ENCODE results near the gene ZNF215. TPM values are rescaled to one million over a fixed set of nuclear protein-coding genes. Genes with fewer than 3 reads are reported as not detected.
"Not testable (repeated sequence)": the region's sequence is repeated elsewhere in the genome, so short reads cannot be mapped to it uniquely, and the experiment has no call there.

ZNF215 gene
- total RNA-seq (2014; rRNA removed), result 1.4 and 1.5 TPM in 2 replicates
- 0.51 TPM for polyA plus RNA-seq (2012)

- DNase-seq (ENCODE audit: low read depth), result peak; percentile 66
Measured at GRCh38 chr11:6926208-6927029, at the start of gene ZNF215. ZNF215 (plus strand) TSS chr11:6926426; CDS start chr11:6932273, 5,847 bp downstream.

GRCh38 chr11:6876914-6877313, 49.3 kb upstream of the ZNF215 start:
- DNase-seq (ENCODE audit: low read depth), result no peak

DNA sequence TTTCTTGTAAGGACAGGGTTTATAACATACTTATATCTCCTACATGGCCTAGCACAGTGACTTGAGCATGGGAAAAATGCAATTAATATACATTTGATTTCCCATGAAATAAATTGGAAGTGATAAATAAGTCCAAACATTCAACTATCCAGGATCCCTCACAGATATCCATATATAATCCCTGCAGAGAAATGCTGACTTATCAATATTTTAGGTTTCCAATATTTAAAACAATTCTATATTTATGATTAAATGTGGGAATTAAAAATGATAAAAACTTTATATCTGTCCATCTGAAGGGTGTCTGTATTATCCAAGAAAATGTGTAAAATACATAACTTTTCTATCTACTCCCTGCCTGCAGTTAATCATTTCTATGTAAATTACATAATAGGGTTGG, 43.5 kb upstream of the ZNF215 start:
- DNase-seq (ENCODE audit: low read depth), result no peak

GRCh38 chr11:6887711-6888110, 38.5 kb upstream of the ZNF215 start:
- not testable (repeated sequence) for DNase-seq (ENCODE audit: low read depth)

DNA sequence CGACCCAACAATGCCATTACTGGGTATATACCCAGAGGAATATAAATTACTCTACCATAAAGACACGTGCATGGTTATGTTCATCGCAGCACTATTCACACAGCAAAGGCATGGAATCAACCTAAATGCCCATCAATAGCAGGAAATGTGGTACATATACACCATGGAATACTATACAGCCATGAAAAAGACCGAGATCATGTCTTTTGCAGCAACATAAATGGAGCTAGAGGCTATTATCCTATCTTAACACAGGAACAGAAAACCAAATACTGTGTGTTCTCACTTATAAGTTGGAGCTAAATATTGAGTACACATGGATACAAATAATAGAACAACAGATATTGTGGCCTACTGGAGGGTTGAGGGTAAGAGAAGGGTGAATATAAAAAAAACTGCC, 37.4 kb upstream of the ZNF215 start:
- DNase-seq (ENCODE audit: low read depth), result no peak

DNA sequence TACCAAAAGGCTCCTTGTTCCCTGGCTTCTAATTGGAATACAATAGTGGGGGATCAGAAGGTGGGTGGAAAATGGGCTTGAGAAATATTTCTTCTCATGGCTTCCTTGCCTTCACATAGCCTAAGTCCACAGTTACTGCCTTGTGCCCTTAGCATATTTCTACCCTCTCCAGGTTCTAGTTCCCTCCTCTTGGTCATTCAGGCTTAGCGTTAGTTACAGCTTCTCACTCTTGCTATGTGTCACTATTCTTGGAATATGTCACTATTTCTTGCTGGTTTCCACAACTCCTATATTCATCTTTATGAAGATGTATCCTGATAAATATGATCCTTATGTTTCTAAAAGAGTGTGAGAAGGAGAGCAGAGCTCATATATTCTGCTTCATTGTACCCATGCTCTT, 36.4 kb upstream of the ZNF215 start:
- no peak for DNase-seq (ENCODE audit: low read depth)

- no peak for DNase-seq (ENCODE audit: low read depth)
Measured at GRCh38 chr11:6892400-6892799, 33.8 kb upstream of the ZNF215 start, which contains the start of gene OR2D2. OR2D2 (minus strand) TSS chr11:6892500; CDS start chr11:6892500, 0 bp downstream.

- no peak for DNase-seq (ENCODE audit: low read depth)
Measured at GRCh38 chr11:6894097-6894496, 32.1 kb upstream of the ZNF215 start.

DNA sequence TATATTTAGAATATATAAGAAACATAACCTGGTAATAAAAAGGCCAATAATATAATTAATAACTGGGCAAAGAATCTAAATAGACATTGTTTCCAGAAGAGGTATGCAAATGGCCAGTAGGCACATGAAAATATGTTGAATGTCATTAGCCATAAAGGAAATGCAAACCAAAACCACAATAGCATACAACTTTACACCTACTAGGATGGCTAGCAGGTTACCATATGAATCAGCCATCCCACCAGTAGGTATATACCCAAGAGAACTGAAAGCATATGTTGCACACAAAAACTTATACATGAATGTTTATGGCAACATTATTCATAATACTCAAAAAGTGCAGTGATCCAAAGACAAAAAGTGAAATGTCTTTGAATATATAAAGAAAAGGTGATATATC, 31.2 kb upstream of the ZNF215 start:
- no peak for DNase-seq (ENCODE audit: low read depth)

GRCh38 chr11:6898911-6899310, 27.3 kb upstream of the ZNF215 start:
- no peak for DNase-seq (ENCODE audit: low read depth)

DNA sequence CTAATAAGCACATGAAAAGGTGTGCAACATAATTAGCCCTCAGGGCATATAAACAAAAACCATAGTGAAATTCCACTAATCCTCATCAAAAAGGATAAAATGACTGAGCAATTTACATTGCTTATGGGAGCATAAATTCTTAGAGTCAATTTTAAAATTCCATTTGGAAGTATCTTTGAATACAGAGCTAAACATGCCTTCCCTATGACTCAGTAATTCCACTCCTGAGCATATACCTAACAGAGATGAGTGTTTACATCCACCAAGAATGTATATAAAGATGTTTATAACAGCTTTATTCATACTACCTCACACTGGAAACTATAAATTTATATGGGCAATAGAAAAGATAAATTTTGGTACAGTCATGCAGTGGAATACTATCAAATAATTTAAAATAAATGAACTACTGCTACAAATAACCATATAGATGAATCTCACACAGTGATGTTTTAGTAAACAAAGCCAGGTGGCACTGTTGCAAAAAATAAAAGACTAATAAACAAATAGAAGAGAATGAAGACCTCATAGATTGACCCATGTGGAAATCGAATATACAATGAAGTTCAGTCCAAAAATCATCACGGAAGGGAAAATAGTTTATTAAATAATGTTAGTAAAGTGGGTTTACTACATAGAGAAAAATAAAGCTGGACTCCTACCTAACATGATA, 25.8 kb upstream of the ZNF215 start:
- DNase-seq (ENCODE audit: low read depth), result no peak

DNA sequence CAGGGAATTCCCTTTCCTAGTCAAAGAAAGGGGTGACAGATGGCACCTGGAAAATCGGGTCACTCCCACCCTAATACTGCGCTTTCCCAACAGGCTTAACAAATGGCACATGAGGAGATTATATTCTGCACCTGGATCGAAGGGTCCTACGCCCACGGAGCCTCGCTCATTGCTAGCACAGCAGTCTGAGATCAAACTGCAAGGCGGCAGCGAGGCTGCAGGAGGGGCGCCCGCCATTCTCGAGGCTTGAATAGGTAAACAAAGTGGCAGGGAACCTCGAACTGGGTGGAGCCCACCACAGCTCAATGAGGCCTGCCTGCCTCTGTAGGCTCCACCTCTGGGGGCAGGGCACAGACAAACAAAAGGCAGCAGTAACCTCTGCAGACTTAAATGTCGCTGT, 21.4 kb upstream of the ZNF215 start:
- DNase-seq (ENCODE audit: low read depth), result not testable (repeated sequence)

GRCh38 chr11:6911378-6911777, 14.8 kb upstream of the ZNF215 start:
- DNase-seq (ENCODE audit: low read depth), result no peak

DNA sequence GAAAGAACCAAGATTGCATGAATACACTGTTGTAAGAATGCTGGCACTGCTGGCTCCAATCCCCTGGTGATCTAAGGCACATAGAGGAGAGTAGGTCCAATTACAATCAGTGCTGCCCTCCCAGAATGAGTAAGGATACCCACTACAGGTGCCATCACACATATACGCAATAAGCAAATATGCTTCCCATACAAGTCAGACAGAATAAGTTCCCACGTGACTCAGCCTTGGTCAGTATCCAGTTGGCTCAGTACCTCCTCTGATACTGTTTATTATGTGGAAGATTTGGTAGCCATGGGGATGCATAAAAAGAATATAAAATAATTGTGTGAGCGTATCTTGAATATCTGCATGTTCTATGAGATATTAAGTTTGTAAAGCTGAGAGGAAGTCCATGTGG, 14.3 kb upstream of the ZNF215 start:
- DNase-seq (ENCODE audit: low read depth), result peak; percentile 9

GRCh38 chr11:6919698-6920097, 6.5 kb upstream of the ZNF215 start:
- DNase-seq (ENCODE audit: low read depth), result no peak

DNA sequence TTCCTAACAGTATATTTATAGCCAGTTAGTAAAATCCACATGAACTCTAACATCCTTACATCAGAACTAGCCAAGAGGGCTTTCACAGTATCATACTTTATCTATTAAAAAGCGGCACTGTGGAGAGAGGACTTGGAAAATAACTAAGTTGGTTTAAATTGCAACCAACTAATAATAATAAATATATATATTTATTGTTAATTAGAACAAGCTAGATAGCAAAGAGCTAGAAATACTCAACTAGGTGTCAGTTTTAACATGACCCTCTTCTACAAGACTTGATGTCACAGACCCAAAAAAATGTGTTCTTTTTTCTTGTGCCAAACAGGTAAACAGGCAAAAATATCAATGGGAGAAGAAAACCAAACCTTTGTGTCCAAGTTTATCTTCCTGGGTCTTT, 5.5 kb upstream of the ZNF215 start, which contains the start of gene OR2D3:
Gene OR2D3, plus strand, starts transcription at position 301 of the 400 bp plus-strand sequence. Its CDS starts 0 bp downstream, at position 301.
- DNase-seq (ENCODE audit: low read depth), result no peak

GRCh38 chr11:6925007-6925577, 1.1 kb upstream of the ZNF215 start:
- DNase-seq (ENCODE audit: low read depth), result no peak

- DNase-seq (ENCODE audit: low read depth), result no peak
Measured at GRCh38 chr11:6925636-6926207, 504 bp upstream of the ZNF215 start.

DNA sequence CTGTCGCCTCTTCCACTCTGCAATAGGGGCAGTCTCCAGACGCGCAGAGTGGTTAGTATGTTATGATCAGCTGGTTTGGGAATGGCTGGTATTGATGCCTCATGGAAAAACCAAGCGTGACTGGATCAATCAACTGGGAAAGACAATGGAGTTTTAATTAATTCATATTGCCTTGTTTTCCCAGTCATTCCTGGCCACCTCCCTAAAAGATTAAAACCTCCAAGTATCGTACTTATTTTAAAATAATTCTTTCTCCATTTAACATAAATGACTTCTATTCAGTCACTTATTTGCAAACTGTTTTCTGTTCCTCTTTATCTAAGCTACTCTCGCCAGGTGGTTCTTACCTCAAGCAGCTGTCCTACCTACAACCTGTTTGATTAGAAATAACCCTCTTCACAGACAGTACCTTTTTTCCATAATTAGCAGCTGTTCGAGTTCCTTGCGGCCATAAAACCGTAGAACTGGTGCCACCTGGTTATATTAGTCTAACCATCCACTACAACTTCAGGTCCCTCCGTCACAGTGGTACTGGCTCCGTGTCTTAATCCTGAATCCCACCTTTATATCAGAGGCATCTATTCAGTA, 898 bp downstream of the ZNF215 start:
- DNase-seq (ENCODE audit: low read depth), result no peak

GRCh38 chr11:6928916-6929315, 2.7 kb downstream of the ZNF215 start:
- DNase-seq (ENCODE audit: low read depth), result no peak

GRCh38 chr11:6931146-6931713, 5.0 kb downstream of the ZNF215 start:
- DNase-seq (ENCODE audit: low read depth), result no peak
